AG09319 (cell line): ENCODE measurements around the gene NHLRC2.

ENCODE experiments used
- DNase-seq: peaks from one replicate; pipeline ENCODE4 v3.0.0-alpha.2; 2010; ENCODE audit warnings: low read depth; ENCODE audit errors: extremely low read depth
- CTCF ChIP-seq: IDR thresholded peaks from 2 replicates; pipeline ENCODE4 v1.5.1; 2011; ENCODE audit warnings: low read depth, mild to moderate bottlenecking, inconsistent platforms, low read length, moderate library complexity

NHLRC2 gene

GRCh38 chr10:113895018-113895417, 40.6 kb downstream of the NHLRC2 start:
- no peak for TF ChIP-seq CTCF
- peak; percentile 10 for DNase-seq

GRCh38 chr10:113897693-113898618, 43.5 kb downstream of the NHLRC2 start:
- TF ChIP-seq CTCF, result no peak
- DNase-seq, result no peak

GRCh38 chr10:113899952-113900598, 45.6 kb downstream of the NHLRC2 start:
- DNase-seq, result no peak
- no peak for TF ChIP-seq CTCF

GRCh38 chr10:113905756-113906155, 51.3 kb downstream of the NHLRC2 start:
- no peak for DNase-seq
- TF ChIP-seq CTCF, result no peak

- no peak for DNase-seq
- TF ChIP-seq CTCF, result no peak
Measured at GRCh38 chr10:113907166-113907565, 52.7 kb downstream of the NHLRC2 start.

- no peak for TF ChIP-seq CTCF
- DNase-seq, result no peak
Measured at GRCh38 chr10:113908236-113908635, 53.8 kb downstream of the NHLRC2 start.

GRCh38 chr10:113911113-113911512, 56.7 kb downstream of the NHLRC2 start:
- TF ChIP-seq CTCF, result no peak
- DNase-seq, result no peak
